GM19023 (cell line): Measurements from ENCODE around the gene FAM227B.

ENCODE experiments used
- ATAC-seq: cut with Tn5 transposase; IDR thresholded peaks from one replicate; pipeline ENCODE4 v1.9.1; 2021; ENCODE audit warnings: mild to moderate bottlenecking, moderate library complexity; ENCODE audit not compliant: unreplicated experiment

The FAM227B gene

DNA sequence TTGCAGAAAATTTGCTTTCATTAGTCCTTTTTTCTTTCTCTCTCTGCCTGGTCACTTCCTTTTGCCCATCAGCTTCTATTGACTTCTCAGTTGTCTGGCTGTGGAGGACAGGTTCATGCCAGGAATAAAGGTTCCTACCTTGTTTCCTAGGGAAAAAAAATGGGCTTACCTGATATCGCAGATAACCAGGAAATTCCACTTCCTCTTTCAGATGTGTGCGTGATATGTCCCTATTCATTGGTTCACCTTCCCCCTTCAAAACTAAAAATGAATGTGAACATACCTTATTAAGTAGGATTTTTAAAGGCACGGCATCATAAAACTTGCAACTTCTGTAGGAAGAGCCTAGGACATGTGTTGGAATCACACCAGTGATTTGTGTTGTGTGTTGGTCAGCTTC is 317.6 kb downstream of the FAM227B start:
- no peak for ATAC-seq

DNA sequence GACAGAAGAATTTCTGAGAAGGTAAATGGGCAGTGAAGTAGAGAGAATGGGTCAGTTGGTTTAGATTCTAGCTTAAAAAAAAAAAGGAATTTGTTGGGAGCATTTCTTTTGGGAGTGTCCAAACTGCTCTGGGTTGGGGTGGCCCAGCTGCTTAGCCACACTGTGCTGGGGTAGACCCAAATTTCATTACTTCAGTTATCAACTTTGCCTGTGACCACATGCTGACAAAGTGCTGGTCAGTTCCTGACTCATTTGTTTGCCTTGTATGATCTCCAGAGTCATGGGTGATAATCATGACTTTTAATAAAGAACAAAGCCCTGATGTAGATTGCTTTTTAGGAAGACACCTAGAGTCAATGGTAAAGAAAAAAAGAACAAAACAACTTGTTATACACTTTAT is 319.1 kb downstream of the FAM227B start:
- no peak for ATAC-seq

DNA sequence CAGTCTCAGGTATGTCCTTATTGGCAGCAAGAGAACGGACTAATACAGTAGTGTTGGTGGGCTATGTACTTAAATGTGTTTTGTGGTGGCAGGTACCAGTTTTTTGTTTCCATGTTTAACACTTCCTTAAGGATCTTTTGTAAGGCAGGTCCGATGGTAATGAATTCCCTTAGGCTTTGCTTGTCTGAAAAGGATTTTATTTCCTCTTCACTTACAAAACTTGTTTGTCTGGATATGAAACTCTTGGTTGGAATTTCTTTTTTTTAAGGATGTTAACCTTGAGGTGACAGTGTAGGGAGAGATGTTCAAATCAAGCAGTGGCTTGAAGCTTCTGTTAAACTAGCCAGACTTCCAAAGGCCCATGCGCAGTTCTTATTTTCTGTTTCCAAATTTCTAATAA is 319.8 kb downstream of the FAM227B start:
- ATAC-seq: no peak

DNA sequence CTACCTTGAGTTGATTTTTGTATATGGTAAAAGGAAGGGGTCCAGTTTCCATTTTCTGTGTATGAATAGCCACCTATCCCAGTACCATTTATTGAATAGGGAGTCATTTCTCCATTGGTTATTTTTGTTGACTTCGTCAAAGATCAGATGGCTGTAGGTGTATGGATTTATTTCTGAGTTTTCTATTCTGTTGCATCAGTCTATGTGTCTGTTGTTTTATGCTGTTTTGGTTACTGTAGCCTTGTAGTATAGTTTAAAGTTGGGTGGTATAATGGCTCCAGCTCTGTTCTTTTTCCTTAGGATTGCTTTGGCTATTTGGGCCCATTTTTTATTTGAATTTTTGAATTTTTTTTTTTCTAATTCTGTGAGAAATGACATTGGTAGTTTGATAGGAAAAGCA is 323.0 kb downstream of the FAM227B start:
- ATAC-seq: no peak

DNA sequence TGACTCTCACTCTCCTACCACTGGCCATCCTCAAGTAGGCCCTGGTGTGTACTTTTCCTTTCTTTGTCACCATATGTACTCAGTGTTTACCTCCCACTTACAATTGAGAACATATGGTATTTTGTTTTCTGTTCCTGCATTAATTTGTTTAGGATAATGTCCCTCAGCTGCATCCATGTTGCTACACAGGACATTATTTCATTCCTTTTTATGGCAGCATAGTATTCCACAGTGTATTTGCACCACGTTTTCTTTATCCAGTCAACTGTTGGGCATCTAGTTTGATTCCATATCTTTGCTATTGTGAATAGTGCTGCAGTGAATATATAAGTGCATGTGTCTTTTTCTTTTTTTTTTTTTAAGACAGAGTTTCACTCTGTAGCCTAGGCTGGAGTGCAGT is 324.4 kb downstream of the FAM227B start:
- ATAC-seq: no peak

DNA sequence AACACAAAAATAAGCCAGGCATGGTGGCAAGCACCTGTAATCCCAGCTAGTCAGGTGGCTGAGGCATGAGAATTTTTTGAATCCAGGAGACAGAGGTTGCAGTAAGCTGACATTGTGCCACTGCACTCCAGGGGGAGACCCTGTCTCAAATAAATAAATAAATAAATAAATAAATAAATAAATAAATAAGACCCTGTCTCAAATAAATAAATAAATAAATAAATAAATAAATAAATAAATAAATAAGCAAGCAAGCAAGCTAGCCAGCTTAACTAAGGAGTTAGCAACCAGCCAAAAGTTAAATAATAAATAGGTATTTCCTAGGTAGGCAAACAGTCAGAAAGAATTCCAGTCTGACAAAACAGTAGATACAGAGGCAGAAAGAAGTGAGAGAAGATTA is 326.7 kb downstream of the FAM227B start:
- no peak for ATAC-seq

DNA sequence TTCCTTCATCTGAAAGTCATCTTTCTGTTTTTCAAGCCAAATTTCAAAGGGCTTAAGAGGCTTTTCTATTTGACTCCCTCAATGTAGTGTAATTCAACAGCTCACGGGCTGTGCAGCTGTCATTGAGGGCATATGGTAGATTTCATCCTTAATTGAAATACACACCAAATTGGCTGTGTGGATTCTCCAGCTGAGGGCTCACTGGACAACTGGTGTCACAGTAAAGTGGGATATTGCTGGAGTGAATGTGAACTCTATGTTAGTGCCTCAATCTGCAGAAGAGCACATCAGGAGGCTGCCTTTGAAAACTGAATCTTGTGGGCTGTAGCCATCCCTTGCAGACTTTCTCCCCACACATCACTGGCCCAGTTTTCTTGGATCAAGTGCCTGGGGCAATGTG is 330.4 kb downstream of the FAM227B start:
- no peak for ATAC-seq

DNA sequence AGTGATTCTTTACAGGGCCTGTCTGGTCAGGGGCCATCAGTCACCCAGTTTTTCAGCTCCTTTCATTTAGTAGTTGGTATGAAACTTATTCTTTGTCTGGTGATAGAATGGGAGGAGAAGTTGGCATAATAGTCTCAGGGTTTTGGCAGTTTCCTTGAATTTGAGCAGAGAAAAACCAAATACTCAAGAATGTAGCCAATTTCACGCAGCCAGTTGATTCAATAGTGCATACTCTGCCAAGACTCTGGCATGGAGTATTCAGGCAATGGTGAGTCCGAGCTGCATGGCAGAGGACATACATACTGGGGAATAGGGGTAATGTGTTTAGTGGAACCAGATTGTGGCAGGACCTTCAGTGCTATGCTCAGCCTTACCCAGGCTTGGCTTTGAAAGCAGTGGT is 332.2 kb downstream of the FAM227B start:
- ATAC-seq: no peak

DNA sequence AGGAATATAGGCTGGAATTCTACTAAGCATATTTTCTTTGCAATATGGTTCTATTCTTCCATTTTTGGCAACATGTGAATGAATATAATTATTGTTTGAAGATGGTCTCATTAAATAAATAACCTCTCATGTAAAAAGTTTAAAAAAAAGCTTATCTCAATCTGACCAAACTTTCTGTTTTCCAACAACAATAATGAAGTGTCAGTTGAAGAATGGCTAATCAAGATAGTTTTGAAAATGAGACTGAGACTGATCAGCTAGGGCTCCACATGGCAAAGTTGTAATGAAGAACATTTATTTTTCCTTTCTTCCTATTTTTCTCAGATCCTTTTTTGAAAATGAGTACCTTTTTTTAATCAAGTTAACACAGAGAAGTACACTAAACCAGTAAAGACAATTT is 333.1 kb downstream of the FAM227B start:
- no peak for ATAC-seq

DNA sequence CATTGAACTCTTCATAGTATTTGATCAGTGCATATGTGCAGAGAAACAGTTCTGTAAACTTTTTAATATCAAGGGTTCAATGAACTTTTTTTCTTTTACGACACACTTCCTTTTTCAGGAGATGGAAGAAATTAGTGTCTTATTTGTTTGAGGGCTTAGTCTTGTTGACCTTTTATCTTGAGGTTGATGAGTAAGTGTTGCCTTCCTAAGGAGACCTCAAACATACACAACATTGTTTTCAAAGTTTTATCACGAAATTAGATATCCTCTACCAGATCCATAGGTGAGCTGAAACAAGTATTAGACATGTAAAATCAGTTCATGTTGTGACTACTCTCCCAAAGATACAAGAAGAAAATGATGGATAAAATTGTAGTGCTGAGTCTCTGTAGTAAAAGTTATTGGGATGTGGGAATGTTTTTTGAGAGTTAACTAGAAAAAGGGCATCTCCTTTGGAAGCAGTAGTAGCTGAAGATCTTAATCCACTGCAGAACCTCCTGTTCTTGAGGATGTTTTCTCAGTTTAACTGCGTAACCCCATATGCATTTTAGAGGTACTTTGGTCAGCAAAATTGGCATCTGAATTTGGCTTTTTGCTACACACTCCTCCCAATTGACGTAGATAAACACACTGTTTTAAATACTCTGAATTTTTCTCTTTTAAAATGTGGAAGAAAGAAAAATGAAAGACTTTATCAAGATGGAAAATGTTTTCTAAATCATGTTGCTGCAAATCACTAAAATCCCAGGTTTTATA is 333.8 kb downstream of the FAM227B start:
- no peak for ATAC-seq

DNA sequence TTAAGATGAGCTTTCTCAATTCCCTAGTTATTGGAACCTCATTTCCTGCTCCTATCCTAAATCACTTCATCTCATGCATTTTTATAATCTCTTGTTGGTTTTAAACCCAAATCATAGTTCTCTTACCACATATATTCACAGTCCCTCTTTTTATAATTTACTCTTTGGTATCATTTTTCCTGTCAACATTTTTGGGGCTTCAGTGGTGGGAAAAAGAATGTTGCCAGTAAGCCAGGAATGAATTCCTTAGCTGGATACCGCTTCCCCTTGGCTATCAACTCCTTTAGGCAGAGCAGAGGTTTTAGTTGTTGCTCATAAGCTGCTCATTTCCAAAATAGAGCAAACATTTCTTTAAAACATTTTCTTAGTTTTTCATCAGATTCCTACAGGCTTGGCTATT is 338.3 kb downstream of the FAM227B start:
- no peak for ATAC-seq

DNA sequence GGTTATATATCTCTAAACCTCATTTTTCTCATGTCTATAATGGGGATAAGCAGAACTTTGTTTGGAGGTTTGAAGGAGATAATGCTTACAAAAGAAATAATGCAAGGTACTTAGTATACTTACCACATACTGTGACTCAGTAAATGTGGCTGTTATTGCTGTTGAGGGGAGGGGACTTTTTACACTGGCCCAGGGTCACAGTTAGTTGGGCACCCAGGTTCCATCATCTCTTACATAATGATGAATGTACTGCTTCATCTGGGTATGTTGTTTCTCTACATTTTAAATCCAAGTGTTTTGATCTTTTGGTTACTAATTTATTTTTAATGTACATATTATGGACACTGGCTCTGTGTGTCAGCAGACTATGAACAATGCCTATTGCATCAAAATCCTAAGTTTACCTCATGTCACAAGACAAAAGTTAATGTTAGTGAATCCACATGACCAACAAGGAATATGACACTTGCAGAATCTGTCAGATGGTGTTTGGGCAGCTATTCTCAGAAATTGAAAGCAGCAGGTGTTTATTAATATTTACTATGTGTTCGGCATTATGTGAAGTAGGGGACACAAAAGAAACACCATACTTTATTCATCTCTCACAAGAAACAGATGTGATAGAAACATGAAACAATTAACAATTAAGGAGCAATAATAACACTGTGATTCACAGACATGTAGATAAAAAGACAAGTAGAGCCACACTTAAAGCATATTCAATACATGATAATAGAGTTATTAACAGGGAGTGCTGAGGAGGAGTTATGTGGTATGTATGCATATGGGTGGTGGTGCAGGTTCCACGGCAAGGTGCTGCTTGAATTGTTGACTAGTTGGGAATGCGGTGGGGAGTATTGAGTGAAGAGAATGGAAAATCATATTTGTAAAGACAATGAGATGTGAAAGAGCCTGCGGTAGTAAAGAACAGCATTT is 340.8 kb downstream of the FAM227B start:
- no peak for ATAC-seq

DNA sequence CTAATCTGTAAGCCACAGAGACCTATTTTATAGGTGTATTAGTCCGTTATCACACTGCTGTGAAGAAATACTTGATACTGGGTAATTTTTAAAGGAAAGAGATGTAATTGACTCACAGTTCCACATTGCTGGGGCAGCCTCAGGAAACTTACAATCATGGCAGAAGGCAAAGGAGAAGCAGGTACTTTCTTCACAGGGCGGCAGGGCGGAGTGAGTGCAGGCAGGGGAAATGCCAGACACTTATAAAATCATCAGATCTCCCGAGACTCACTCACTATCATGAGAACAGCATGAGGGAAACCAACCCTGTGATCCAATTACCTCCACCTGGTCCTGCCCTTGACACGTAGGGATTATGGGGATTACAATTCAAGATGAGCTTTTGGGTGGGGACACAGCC is 341.9 kb downstream of the FAM227B start:
- ATAC-seq: no peak
